Measurements from ENCODE around the gene RABL6.
"Not testable (repeated sequence)": the region's sequence is repeated elsewhere in the genome, so short reads cannot be mapped to it uniquely, and the experiment has no call there.

- TF ChIP-seq POLR2A (IDR thresholded peaks at IDR 0.05; ENCODE audit: low read length); GATA1 (IDR thresholded peaks at IDR 0.05; ENCODE audit: low read depth, low read length): not testable (repeated sequence)
These were observed 35.5 kb downstream of the RABL6 start for GRCh38 chr9:136843159-136843800.

Measured in erythroblast (primary cell).